NCI-H187 (cell line): Measurements from ENCODE around the gene NEDD1.

Experiments
- DNase-seq, 2 experiments: peaks; one replicate each; lab custom pipeline; 2025; lab: John Stamatoyannopoulos, UW

Gene NEDD1

DNA sequence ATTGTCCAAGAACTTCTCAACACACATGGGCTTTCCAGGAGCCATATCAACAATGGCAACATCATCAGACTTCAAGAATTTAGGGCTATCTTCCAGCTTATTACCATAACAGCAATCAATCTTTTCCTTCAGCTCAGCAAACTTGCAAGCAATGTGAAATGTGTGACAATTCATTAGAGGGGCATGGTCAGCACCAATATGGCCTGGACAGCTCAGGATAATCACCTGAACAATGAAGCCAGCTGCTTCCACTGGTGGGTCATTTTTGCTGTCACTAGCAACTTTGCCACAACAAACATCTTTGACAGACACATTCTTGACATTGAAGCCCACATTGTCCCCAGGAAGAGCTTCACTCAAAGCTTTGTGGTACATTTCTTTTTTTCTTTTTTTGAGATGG, 5.9 kb upstream of the NEDD1 start:
- DNase-seq: no peak

DNA sequence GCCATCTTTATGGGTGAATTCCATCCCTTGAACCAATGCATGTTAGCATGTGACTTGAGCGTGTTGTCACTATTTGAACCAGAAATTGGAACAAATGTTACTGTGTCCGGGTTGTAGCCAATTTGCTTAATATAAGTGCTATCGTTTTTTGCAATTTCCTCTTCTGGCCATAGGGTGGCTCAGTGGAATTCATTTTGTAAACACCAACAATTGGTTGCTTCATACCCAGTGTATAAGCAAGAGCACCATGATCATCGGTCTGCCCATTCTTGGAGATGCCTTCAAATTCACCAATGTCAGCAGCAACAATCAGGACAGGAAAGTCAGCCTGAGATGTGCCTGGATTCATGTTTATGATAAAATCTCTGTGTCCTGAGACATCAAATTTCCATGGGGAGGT, 5.0 kb upstream of the NEDD1 start:
- no peak for DNase-seq

- DNase-seq: no peak
Measured at GRCh38 chr12:96906498-96906848, 584 bp upstream of the NEDD1 start.

DNA sequence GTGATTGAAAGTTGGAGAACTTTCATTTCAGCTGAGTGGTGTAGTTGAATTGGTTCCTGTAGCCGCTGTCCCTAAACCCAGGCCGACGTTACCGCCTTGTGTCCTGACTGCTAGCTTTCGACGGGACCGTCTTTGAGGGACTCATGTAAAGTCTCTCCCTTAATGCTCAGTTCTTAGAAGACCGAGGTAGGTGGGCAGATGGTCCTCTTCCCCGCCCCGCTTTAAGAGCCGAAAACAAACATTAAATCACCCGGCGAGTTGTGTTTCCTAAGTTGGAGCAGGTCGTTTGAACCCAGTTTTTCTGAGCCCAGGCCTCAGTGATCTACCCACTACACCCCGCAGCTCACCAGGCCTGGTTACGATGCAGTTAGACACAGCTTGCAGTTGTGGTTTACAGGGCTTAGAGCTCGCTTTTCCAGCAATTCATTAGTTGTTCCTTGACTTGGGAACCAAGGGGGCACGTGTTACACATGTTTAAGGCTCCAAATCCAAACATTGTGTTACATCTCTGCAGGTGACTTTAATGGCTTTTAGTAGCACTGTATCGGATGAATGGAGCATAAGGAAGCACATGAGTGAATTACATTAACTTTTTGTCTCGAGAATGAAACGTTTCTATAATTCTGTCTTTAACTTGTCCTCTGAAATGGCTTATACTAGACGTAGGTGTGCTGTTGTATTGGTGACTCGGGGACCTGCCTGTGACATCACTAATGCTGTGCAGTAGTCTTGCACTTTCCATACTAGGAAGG, 790 bp downstream of the NEDD1 start:
- DNase-seq: no peak

DNA sequence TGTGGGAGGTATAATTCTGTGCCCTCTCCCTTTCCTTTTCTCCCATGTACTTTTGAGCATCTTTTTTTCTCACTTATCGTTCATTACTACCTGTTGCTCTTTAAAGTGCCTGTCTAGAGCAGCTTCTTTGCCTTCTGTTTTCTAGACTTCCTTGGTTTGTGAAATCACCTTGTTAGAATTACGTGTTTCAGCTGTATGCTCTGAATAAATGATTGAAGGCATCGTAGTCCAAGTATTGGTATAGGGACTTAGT, 1.3 kb downstream of the NEDD1 start:
- DNase-seq: no peak

- no peak for DNase-seq
Measured at GRCh38 chr12:96912261-96912660, 5.2 kb downstream of the NEDD1 start.

- DNase-seq: no peak
Measured at GRCh38 chr12:96912943-96913342, 5.9 kb downstream of the NEDD1 start.

DNA sequence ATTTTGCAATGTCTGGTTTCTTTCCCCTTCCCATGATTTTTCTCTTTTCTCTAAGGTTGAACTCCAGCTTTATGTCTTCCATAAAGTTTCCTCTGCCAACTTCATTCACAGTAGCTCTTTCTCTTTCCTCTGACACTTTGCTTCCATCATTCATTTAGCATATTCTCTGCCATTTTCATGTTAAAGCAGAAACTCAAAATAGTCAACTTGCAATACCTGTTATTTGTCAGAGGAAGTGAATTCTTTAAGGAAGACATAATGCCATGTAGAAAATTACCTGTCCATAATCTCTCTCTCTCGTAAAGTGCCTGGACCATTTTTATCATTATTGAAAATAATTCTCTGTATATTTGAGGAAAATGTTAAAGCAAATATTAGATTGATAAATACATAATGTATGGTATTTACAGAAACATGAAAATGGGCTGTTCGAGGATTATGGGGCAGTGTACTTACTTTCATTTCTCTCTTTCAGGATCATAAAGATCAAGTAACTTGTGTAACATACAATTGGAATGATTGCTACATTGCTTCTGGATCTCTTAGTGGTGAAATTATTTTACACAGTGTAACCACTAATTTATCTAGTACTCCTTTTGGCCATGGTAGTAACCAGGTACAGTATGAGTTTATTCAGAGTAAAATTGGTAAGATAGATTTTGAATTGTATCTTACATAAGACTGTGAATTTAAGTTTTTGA, 12.6 kb downstream of the NEDD1 start:
- no peak for DNase-seq

- no peak for DNase-seq
Measured at GRCh38 chr12:96948782-96949181, 41.7 kb downstream of the NEDD1 start.

DNA sequence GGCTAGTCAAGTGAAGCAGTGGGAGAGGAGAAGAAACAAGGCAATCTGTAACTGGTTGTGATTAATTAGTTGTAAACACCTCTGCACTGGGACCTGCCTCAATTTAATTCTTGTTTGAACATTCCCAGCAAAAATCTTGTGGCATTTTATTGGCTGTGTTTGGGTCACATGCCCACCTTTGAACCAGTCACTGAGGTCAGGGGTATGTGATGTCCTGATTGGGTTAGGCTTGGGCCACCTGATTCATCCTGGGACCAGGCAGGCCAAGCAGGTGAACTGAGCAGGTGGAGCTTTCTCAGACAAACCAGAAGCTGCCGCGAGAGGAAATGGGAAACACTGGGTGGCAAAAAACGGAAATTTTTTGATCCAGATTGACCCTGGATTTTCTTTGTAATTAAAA, 72.5 kb downstream of the NEDD1 start:
- no peak for DNase-seq

DNA sequence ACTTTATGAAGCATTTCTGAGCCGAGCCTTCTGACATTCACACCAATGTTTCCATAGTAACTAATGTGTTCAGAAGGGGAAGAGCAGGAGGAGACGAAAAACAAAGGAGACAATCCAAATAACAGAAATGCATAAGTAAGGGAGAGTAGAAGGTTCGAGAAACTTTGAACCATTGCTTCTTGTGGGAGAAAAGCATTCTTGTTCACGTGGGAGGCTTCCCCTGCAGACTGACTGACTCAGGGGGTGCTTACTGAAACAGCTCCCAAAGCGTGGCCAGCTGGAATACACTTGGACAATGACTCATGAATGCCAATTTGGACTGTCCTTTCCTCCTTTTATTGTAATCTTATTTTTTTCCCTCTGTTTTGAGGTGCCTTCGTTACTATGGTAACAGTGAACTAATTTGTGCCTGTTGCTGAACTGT, 73.9 kb downstream of the NEDD1 start:
- DNase-seq: no peak

DNA sequence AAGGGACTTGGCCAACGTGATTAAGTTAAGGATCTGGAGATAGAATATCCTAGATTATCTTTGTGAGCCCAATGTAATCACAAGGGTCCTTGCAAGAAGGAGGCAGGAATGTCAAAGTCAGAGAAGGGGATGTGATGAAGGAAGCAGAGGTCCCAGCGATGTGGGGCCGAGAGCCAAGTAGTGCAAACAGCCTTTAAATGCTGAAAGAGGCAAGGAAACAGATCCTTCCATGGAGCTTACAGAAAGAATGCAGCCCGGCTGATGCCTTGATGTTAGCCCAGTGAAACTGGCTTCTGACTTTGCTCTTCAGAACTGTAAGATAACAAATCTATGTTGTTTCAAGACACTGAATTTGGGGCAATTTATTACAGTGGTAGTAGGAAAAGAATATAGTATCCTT, 74.9 kb downstream of the NEDD1 start:
- DNase-seq: no peak

GRCh38 chr12:96982671-96983070, 75.6 kb downstream of the NEDD1 start:
- DNase-seq: no peak

DNA sequence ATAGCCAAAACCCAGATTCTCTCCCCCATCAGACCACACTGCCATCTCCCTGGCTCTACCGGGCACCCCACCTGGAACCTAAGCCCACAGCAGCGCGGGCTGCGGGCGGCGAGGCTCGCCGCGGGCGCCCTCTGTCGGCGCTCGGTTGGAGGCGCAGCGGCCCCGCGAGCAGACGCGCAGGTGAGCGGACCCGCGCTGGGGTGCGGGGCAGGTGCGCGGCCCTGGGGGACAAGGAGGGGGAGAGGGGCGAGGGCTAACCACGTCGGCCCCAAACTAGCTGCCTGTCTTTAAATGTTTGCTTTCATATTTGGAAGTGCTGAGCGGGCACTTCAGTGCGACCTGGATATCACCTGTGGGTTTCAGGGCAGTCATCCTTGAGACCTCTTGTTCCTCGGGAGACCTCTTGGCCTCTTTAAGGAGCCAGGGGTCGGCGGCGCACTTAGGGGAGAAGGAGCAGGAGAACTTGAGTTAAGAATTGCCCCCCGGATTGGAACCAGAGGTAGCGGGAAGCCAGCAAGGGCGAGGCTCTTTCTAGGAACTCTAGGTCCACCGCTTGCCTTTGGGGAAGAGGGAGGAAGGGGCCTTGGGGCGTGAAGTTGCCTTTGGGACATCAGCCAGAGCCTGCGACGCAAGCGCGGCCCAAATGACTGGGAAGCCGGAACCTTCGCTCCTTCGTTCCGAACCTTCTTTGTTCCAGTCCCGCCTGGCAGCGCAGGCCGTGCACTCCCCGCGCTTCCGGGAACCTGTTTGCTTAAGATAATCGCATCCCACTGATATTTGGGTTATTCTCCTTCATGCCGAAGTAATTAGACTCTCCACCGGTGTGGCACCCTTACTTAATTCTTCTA, 78.7 kb downstream of the NEDD1 start:
- no peak for DNase-seq

- DNase-seq: peak; percentile 6 to 33
Measured at GRCh38 chr12:96986883-96987523, 79.9 kb downstream of the NEDD1 start.

- no peak for DNase-seq
Measured at GRCh38 chr12:96988919-96989318, 81.9 kb downstream of the NEDD1 start.

GRCh38 chr12:96989916-96990315, 82.9 kb downstream of the NEDD1 start:
- DNase-seq: peak; percentile 10 to 25

- DNase-seq: no peak
Measured at GRCh38 chr12:96994900-96995299, 87.8 kb downstream of the NEDD1 start.

- no peak for DNase-seq
Measured at GRCh38 chr12:96995861-96996260, 88.8 kb downstream of the NEDD1 start.

DNA sequence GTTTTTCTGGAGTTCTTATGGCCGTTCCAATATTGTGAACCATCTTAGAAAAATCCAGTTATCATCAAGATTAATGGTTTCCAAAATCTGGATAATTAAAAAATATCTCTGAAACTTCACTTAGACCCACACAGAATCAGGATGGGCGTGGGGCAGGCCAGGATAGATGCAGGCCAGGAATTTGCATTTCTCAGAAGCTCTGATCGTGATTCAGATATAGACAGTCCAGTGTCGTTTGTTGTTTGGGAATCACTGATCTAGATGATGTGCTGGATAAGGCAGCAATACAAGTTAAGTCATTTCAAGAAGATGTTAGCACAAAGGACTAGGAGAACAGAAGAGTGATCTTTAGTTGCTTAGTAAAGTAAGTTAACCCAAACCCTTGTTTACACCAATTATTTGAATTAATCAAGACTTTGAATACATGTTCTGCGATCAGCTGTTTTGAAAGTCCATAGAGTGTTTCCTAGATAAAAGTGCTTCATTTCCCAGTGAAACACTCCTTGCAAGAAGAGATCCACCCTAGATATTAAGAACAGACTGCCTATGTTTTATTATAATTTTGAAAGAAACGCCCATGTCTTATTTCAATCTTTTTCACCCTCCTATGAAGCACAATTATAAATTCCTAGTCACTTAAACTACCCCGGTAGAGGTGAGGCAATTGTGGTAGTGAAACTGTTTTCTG, 90.9 kb downstream of the NEDD1 start:
- DNase-seq: no peak

- DNase-seq: no peak
Measured at GRCh38 chr12:97003276-97003675, 96.2 kb downstream of the NEDD1 start.
